Activated naive CD4-positive, alpha-beta T cell treated with anti-CD3 and anti-CD28 coated beads, Interleukin-2, amount 10 ng/mL, durations not matched to agents 7 days and 5 days (primary cell): ENCODE measurements around the gene UBA7.
A peak's percentile ranks its signal among the peaks of the same experiment; 100 is the strongest.
"Not testable (repeated sequence)": the region's sequence is repeated elsewhere in the genome, so short reads cannot be mapped to it uniquely, and the experiment has no call there.

Source experiments
- CTCF ChIA-PET: fragments of 350-600 bp; sonication (Branson Sonifier 250); formaldehyde crosslinking; loops from one replicate; lab custom pipeline; 2021; ENCODE audit warnings: antibody characterized with exemption; lab: Charles Lee
- DNase-seq: peaks from one replicate; pipeline ENCODE4 v3.0.0-alpha.2; 2020
- H3K27ac Mint-ChIP-seq: one replicate; pipeline ENCODE4 v1.8.0; 2021; ENCODE audit warnings: mild to moderate bottlenecking, moderate library complexity, mixed read lengths
- H3K27me3 Mint-ChIP-seq: one replicate; pipeline ENCODE4 v1.8.0; 2021; ENCODE audit warnings: mild to moderate bottlenecking, mixed read lengths
- H3K36me3 Mint-ChIP-seq: one replicate; pipeline ENCODE4 v1.8.0; 2021; ENCODE audit warnings: mixed read lengths
- H3K4me1 Mint-ChIP-seq: one replicate; pipeline ENCODE4 v1.8.0; 2021; ENCODE audit warnings: mixed read lengths
- H3K4me3 Mint-ChIP-seq: one replicate; pipeline ENCODE4 v1.8.0; 2021; ENCODE audit warnings: mild to moderate bottlenecking, moderate library complexity, mixed read lengths
- H3K9me3 Mint-ChIP-seq: one replicate; pipeline ENCODE4 v1.8.0; 2021; ENCODE audit warnings: mixed read lengths

UBA7 gene

GRCh38 chr3:49839193-49839809 lies 25.5 kb upstream of the UBA7 start:
- no peak overlapping the region for H3K27ac Mint-ChIP-seq
- CTCF ChIA-PET: interaction anchor here (0.6 to 12.7 kb wide), 28 partner anchors 9 to 299 kb away, joined by 3 to 225 read pairs (median 5); partner anchors contain the start of genes AMIGO3, CDHR4, INKA1 and TRAIP
- H3K36me3 Mint-ChIP-seq: peaks cover 21% of the 10 kb centered on the region
- no peaks in the 10 kb centered on the region for H3K27me3 Mint-ChIP-seq
- no peaks in the 10 kb centered on the region for H3K9me3 Mint-ChIP-seq
- no peak overlapping the region for H3K4me3 Mint-ChIP-seq
- H3K4me1 Mint-ChIP-seq: no peaks in the 10 kb centered on the region
- DNase-seq: peak; percentile 90

DNA sequence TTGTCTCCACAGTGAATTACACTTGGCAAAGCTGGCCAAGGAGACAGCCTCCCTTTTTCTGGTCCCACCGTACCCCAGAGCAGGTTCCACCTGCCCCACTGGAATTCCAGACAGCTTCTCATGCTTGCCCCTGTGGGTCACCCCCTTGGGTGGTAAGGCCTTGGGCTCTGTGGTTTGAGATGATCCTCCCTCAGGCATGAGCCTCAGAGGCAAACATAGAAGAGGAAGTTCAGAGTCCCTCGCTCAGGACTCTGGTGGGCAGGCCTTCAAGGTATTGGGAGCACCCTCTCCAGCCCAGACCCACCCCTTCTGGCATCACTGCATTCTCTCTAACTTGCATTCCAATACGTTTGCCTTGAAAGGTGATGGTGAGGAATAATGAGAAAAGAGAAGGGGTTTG lies 17.6 kb upstream of the UBA7 start:
- DNase-seq: no peak
- Mint-ChIP-seq H3K36me3 (peaks cover 20% of the 10 kb centered on the region), H3K27me3 (no peaks in the 10 kb centered on the region), H3K4me3 (no peak overlapping the region), H3K4me1 (no peaks in the 10 kb centered on the region), H3K27ac (no peak overlapping the region), H3K9me3 (no peaks in the 10 kb centered on the region)
- CTCF ChIA-PET: interaction anchor here (0.5 to 12.7 kb wide), 2 partner anchors 25 to 74 kb away, joined by 3 to 225 read pairs; partner anchors contain the start of genes CDHR4, INKA1 and UBA7

- H3K4me1 Mint-ChIP-seq: no peaks in the 10 kb centered on the region
- DNase-seq: no peak
- CTCF ChIA-PET: interaction anchor here (0.6 to 1.5 kb wide), 2 partner anchors 10 to 13 kb away, joined by 3 to 5 read pairs; no protein-coding TSS in a partner anchor
- H3K9me3 Mint-ChIP-seq: no peaks in the 10 kb centered on the region
- H3K36me3 Mint-ChIP-seq: peaks cover 9% of the 10 kb centered on the region
- H3K4me3 Mint-ChIP-seq: no peak overlapping the region
- H3K27me3 Mint-ChIP-seq: no peaks in the 10 kb centered on the region
- H3K27ac Mint-ChIP-seq: no peak overlapping the region
Observed at GRCh38 chr3:49826016-49826415, 12.3 kb upstream of the UBA7 start.

- DNase-seq, H3K4me1 Mint-ChIP-seq, H3K27ac Mint-ChIP-seq, H3K27me3 Mint-ChIP-seq, H3K36me3 Mint-ChIP-seq, H3K9me3 Mint-ChIP-seq, CTCF ChIA-PET, H3K4me3 Mint-ChIP-seq: not testable (repeated sequence)
Observed at GRCh38 chr3:49823131-49823530, 9.4 kb upstream of the UBA7 start.

DNA sequence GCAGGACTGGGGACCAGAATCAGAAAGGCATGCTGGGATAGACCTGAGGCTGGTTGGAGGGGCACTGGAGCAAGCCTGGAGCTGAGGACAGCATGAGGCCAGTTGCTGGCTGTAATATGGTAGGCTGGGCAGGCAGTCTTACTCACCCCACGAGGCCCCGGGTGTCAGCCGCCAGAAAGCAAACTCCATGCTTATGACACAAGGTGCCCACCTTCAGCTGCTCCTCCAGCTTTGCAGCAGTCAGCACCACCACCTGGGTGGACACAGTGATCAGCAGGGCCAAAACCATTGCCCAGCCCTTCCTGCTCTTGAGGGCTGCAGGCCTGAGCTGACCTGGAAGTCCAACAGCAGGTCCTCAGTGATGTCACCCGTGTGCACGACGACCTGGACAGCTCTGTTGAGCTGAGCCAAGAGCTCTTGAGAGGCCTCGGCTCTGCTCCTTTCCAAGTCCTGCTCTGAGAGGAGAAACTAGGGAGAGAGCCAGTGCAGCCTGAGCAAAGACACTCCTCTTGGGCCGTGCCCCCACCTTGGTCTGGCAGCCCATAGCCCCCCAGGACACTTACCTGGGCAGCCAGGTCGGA lies 747 bp downstream of the UBA7 start:
- Mint-ChIP-seq H3K4me3 (peak overlapping the region; percentile 99), H3K4me1 (peaks cover 37% of the 10 kb centered on the region), H3K9me3 (no peaks in the 10 kb centered on the region), H3K27ac (peak overlapping the region; percentile 96), H3K36me3 (peaks cover 36% of the 10 kb centered on the region), H3K27me3 (no peaks in the 10 kb centered on the region)
- CTCF ChIA-PET: interaction anchor here (0.7 to 15.9 kb wide), 3 partner anchors 10 to 24 kb away, joined by 3 to 225 read pairs (median 25); partner anchors contain the start of genes CDHR4 and INKA1
- DNase-seq: no peak

GRCh38 chr3:49807431-49808114 lies 6.2 kb downstream of the UBA7 start:
- CTCF ChIA-PET: interaction anchor here (15.9 kb wide), 1 partner anchor 29 kb away, joined by 225 read pairs; no protein-coding TSS in a partner anchor
- Mint-ChIP-seq H3K27me3 (peaks cover 24% of the 10 kb centered on the region), H3K36me3 (peaks cover 38% of the 10 kb centered on the region), H3K27ac (peak overlapping the region; percentile 55), H3K4me3 (no peak overlapping the region), H3K4me1 (peaks cover 55% of the 10 kb centered on the region), H3K9me3 (no peaks in the 10 kb centered on the region)
- DNase-seq: no peak

DNA sequence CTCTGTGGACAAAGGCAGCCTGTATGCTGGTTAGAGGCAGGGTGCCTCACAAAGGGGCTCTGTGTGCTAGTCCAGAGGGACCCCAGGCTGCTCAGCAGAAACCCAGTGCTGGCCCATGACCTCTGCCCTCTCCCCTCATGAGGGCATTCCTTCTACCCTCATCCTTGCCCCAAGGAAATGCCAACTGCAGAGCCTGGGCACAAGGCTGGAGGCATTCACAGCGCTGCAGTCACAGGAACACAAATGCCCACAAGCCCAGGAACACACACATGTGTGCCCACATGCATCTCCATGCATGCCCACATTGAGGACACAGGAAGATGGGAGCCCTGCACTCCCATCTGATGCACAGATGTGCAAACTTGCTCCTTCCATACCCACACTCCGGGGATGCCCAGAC lies 6.9 kb downstream of the UBA7 start:
- peak overlapping the region; percentile 11 for H3K27ac Mint-ChIP-seq
- CTCF ChIA-PET: interaction anchor here (15.9 kb wide), 1 partner anchor 30 kb away, joined by 225 read pairs; no protein-coding TSS in a partner anchor
- peaks cover 35% of the 10 kb centered on the region for H3K36me3 Mint-ChIP-seq
- H3K4me1 Mint-ChIP-seq: peaks cover 56% of the 10 kb centered on the region
- H3K4me3 Mint-ChIP-seq: no peak overlapping the region
- no peaks in the 10 kb centered on the region for H3K9me3 Mint-ChIP-seq
- DNase-seq: no peak
- peaks cover 31% of the 10 kb centered on the region for H3K27me3 Mint-ChIP-seq

DNA sequence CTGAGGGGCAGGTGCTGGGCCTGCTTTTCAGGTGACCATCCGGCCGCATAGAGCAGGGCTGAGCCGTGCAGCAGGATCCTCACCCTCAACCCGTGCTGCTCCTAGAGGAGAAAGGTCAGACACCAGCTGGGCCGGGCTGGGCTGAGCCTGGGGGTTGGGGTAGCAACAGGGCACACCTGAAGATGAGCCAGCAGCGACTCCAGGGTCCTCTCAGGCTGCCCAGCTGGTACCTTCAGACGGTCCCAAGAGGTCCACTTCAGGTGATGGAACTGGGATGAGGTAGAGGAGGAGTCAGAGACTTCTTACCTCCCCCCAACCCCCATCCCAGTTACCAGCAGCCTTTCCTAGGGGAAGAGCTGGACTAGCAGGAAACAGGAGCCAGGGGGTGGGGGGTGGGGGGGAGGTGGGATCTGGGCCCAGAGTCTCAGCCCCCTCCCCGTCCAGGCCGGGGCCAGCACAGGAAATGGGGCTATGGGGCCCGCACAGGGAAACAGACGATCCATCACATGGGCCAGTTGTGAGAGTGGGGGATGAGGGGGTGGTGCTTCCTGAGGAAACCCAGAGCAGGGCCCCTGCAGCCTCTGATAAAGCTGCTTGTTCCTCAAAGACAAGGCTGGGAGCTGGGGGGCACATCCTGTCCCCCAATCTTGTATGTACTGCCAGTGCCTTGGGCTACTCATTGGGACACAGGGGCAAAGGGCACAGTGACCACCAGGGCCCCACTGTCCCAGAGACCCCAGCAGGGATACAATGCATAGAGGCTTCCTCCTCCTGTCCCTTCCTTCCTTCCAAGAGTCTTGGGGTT lies 7.7 kb downstream of the UBA7 start:
- Mint-ChIP-seq H3K27ac (no peak overlapping the region), H3K9me3 (no peaks in the 10 kb centered on the region), H3K27me3 (peaks cover 38% of the 10 kb centered on the region), H3K4me3 (no peak overlapping the region), H3K36me3 (peaks cover 27% of the 10 kb centered on the region), H3K4me1 (peaks cover 54% of the 10 kb centered on the region)
- CTCF ChIA-PET: interaction anchor here (15.9 kb wide), 1 partner anchor 31 kb away, joined by 225 read pairs; no protein-coding TSS in a partner anchor
- DNase-seq: peak; percentile 51

GRCh38 chr3:49805367-49805782 lies 8.4 kb downstream of the UBA7 start:
- DNase-seq: no peak
- Mint-ChIP-seq H3K4me1 (peaks cover 54% of the 10 kb centered on the region), H3K27me3 (peaks cover 46% of the 10 kb centered on the region), H3K27ac (peak overlapping the region; percentile 66), H3K36me3 (peaks cover 23% of the 10 kb centered on the region), H3K4me3 (no peak overlapping the region), H3K9me3 (no peaks in the 10 kb centered on the region)
- CTCF ChIA-PET: interaction anchor here (1.1 to 15.9 kb wide), 3 partner anchors 8 to 32 kb away, joined by 3 to 225 read pairs (median 25); partner anchors contain the start of gene UBA7

DNA sequence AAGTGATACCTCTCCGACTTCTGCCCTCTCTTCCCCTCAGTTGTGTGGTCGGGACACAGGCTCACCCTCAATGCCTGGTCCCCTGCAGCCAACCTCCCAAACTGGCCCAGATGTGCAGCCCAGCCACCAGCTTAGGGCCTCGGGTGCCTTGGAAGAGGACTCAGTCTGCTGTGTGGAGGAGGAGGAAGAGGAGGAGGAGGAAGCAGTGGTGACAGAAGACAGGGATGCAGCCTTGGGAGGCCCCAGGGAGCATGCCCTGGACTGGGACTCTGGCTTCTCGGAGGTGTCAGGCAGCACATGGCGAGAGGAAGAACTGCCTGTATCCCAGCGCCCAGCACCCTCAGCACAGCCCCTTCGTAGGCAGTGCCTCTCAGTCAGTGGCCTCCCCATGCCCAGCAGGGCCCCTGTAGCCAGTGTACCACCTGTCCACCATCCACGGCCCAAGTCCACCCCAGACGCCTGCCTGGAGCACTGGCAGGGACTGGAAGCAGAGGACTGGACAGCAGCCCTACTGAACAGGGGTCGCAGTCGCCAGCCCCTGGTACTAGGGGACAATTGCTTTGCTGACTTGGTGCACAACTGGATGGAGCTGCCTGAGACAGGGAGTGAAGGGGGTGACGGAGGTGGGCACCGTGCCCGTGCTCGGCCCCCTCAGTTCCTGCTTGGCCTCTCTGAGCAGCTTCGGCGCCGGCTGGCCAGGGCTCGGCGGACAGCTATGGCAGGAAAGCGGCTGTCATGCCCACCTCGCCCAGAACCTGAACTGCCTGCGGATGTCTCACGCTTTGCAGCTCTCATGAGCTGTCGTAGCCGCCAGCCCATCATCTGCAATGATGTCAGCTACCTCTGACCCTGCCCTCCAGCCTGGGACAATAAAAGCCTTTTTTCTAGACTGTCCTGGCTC lies 9.4 kb downstream of the UBA7 start:
- no peak overlapping the region for H3K27ac Mint-ChIP-seq
- peaks cover 54% of the 10 kb centered on the region for H3K4me1 Mint-ChIP-seq
- peaks cover 15% of the 10 kb centered on the region for H3K36me3 Mint-ChIP-seq
- CTCF ChIA-PET: interaction anchor here (0.8 to 15.9 kb wide), 6 partner anchors 9 to 285 kb away, joined by 3 to 225 read pairs (median 8); partner anchors contain the start of genes AMIGO3, RBM5 and UBA7
- peaks cover 56% of the 10 kb centered on the region for H3K27me3 Mint-ChIP-seq
- no peak for DNase-seq
- peak overlapping the region; percentile 68 for H3K4me3 Mint-ChIP-seq
- no peaks in the 10 kb centered on the region for H3K9me3 Mint-ChIP-seq

- Mint-ChIP-seq H3K27ac (no peak overlapping the region), H3K27me3 (peaks cover 63% of the 10 kb centered on the region), H3K4me3 (peak overlapping the region; percentile 68), H3K4me1 (peaks cover 53% of the 10 kb centered on the region), H3K9me3 (no peaks in the 10 kb centered on the region), H3K36me3 (peaks cover 11% of the 10 kb centered on the region)
- CTCF ChIA-PET: interaction anchor here (0.8 to 15.9 kb wide), 12 partner anchors 10 to 400 kb away, joined by 3 to 225 read pairs (median 4); partner anchors contain the start of genes AMIGO3, RBM5 and UBA7
- peak; percentile 64 for DNase-seq
Observed at GRCh38 chr3:49803465-49804140, 10.2 kb downstream of the UBA7 start.
